K562 (cell line): ENCODE results near the gene TEX22. TPM values are rescaled to one million over a fixed set of nuclear protein-coding genes. Genes with fewer than 3 reads are reported as not detected.

Source experiments
- ARID2 ChIP-seq: fragments of 450-650 bp; IDR thresholded peaks from 2 replicates; pipeline ENCODE4 v1.6.1; 2017; ENCODE audit warnings: antibody characterized with exemption, mild to moderate bottlenecking
- ARNT ChIP-seq, 2 experiments: fragments of 450-650 bp; IDR thresholded peaks; 2 replicates each; pipeline ENCODE4 v1.6.1; 2016; ENCODE audit warnings: mild to moderate bottlenecking in 1 of 2
- CHD2 ChIP-seq: IDR thresholded peaks from 2 replicates; pipeline ENCODE4 v1.6.1; 2011; ENCODE audit warnings: low read depth, low read length
- ERF ChIP-seq: fragments of 450-650 bp; formaldehyde crosslinking; IDR thresholded peaks from 2 replicates; pipeline ENCODE4 v1.4.0; 2020; ENCODE audit warnings: mild to moderate bottlenecking, mixed read lengths
- MIER1 ChIP-seq: fragments of 450-650 bp; IDR thresholded peaks from 2 replicates; pipeline ENCODE4 v1.6.1; 2016; ENCODE audit warnings: antibody characterized with exemption, mild to moderate bottlenecking, low read depth
- MNT ChIP-seq, 2 experiments: fragments of 450-650 bp; conservative IDR thresholded peaks; 2 replicates each; pipeline ENCODE4 v1.6.1; 2017; ENCODE audit warnings: mild to moderate bottlenecking in 2 of 2, moderate library complexity in 2 of 2
- NELFE ChIP-seq: IDR thresholded peaks from 2 replicates; pipeline ENCODE4 v1.6.1; 2011; ENCODE audit warnings: mild to moderate bottlenecking; ENCODE audit not compliant: insufficient read depth, insufficient read length
- TAF7 ChIP-seq: fragments of 450-650 bp; IDR thresholded peaks from 2 replicates; pipeline ENCODE4 v1.6.1; 2016; ENCODE audit warnings: missing genetic modification characterization, missing compliant biosample characterization
- ZNF146 ChIP-seq: IDR thresholded peaks from one replicate; pipeline ENCODE4 v1.6.1; 2018; ENCODE audit warnings: missing compliant biosample characterization; ENCODE audit not compliant: unreplicated experiment
- ZNF197 ChIP-seq: fragments of 200-800 bp; sonication (Bioruptor generic); IDR thresholded peaks from 2 replicates; pipeline ENCODE4 v1.6.1; 2016; ENCODE audit warnings: low read depth, missing genetic modification characterization, missing compliant biosample characterization
- ZNF398 ChIP-seq: fragments of 250-450 bp; sonication (Bioruptor Pico); IDR thresholded peaks from 2 replicates; pipeline ENCODE4 v1.8.0; 2021; ENCODE audit warnings: moderate library complexity, mild to moderate bottlenecking, inconsistent platforms
- ZNF609 ChIP-seq: sonication (generic); formaldehyde crosslinking; IDR thresholded peaks from 2 replicates; pipeline ENCODE4 v1.8.1; 2023; ENCODE audit warnings: missing genetic modification reagents, mild to moderate bottlenecking, borderline replicate concordance
- polyA plus RNA-seq, 8 experiments: library from polyadenylated mRNA; depleted of rRNA in 4 of 8; stranded (reverse) in 5 of 8; unstranded in 3 of 8; fragments of >200 nt; fragmentation: Nextera tagmentation in 2 of 8; fragmentation: Illumina TruSeq in 1 of 8; extraction: Ambion mirVana in 2 of 8; extraction: Trizol in 1 of 8; gene quantifications; 2 replicates each; pipeline versions ENCODE4 v1.2.1 to v1.2.3, GENCODE V29; 2011 to 2014; ENCODE audit warnings: inconsistent platforms in 1 of 8, missing spikeins in 1 of 8
- total RNA-seq, 7 experiments: library from RNA; depleted of rRNA in 6 of 7; stranded (reverse); fragments of >200 nt in 6 of 7; fragmentation: Illumina TruSeq in 2 of 7; extraction: Trizol in 2 of 7; gene quantifications; 2 replicates each; pipeline versions ENCODE4 v1.2.1 to v1.2.3, GENCODE V29; 2011 to 2021; ENCODE audit warnings: low replicate concordance in 1 of 7
- TF ChIP-seq, protein P1 (sequence below): fragments of 250-450 bp; sonication (Bioruptor Pico); IDR thresholded peaks from 2 replicates; pipeline ENCODE4 v1.4.0; 2020; ENCODE audit warnings: mild to moderate bottlenecking, moderate library complexity

The TEX22 gene
- total and polyA plus RNA-seq, 9 of the 15 experiments (the other 6 are each of a cell fraction or from before 2014, with no cell fraction given) = 0.04 to 1.7 (median 0.23) TPM; not detected in 2

DNA sequence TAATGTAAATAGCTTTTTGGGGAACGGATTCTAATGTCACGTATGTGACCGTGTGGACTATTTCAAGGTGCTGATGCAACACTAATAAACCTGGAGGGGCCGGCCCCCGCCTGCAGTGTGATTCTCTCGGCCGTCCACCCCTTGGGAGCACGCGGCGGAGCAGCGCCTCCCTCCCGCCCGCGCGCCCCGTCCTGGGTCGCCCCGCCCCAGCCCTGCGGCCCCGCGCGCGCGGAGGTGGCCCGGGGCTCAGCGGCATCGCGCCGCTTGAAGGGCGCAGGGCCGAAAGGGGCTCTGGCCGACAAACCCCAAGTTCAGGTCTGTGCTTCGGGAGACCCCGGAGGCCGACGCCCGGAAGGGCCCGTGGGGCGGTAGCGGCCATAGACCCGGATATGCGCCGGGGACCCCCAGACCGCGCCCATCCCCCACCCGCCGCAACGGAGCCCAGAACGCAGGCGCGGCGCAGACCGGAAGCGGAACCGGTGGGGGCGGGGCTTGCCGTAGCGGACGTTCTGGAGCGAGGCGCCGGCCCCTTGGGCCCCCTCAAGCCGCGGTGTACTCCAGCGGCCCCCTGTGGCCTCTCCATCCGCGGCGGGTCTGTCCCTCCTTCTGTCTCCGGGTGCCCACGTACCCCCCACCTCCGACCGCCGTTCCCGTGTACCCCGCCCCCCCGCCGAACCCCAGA, at the start of gene TEX22 (continued):
- peak; percentile 30 to 55; a peak in 2 of 4 replicates for TF ChIP-seq MNT (conservative IDR thresholded peaks at IDR 0.05)
- no peak for TF ChIP-seq NELFE
- no peak for TF ChIP-seq TAF7
- no peak for TF ChIP-seq ZNF146 (CRISPR knock-in tag)
- no peak for TF ChIP-seq ARNT (IDR thresholded peaks at IDR 0.05)
- no peak for TF ChIP-seq ZNF609
- peak; percentile 52; the same call in 1 of the 2 replicates for TF ChIP-seq CHD2
- TF ChIP-seq, protein P1, sequence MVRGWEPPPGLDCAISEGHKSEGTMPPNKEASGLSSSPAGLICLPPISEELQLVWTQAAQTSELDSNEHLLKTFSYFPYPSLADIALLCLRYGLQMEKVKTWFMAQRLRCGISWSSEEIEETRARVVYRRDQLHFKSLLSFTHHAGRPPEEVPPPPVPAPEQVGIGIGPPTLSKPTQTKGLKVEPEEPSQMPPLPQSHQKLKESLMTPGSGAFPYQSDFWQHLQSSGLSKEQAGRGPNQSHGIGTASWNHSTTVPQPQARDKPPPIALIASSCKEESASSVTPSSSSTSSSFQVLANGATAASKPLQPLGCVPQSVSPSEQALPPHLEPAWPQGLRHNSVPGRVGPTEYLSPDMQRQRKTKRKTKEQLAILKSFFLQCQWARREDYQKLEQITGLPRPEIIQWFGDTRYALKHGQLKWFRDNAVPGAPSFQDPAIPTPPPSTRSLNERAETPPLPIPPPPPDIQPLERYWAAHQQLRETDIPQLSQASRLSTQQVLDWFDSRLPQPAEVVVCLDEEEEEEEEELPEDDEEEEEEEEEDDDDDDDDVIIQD (CRISPR knock-in tag) = no peak
- TF ChIP-seq ARID2 = no peak
- no peak for TF ChIP-seq ERF (CRISPR knock-in tag)
- no peak for TF ChIP-seq ZNF197 (CRISPR knock-in tag)
- no peak for TF ChIP-seq MIER1
- no peak for TF ChIP-seq ZNF398 (CRISPR knock-in tag)
